ENCODE results near the gene PTCH2. TPM values are rescaled to one million over a fixed set of nuclear protein-coding genes. Genes with fewer than 3 reads are reported as not detected.
A peak's percentile ranks its signal among the peaks of the same experiment; 100 is the strongest.

PTCH2 gene
- total RNA-seq, 1 donor from 2014 or later: 1.0 TPM

DNA sequence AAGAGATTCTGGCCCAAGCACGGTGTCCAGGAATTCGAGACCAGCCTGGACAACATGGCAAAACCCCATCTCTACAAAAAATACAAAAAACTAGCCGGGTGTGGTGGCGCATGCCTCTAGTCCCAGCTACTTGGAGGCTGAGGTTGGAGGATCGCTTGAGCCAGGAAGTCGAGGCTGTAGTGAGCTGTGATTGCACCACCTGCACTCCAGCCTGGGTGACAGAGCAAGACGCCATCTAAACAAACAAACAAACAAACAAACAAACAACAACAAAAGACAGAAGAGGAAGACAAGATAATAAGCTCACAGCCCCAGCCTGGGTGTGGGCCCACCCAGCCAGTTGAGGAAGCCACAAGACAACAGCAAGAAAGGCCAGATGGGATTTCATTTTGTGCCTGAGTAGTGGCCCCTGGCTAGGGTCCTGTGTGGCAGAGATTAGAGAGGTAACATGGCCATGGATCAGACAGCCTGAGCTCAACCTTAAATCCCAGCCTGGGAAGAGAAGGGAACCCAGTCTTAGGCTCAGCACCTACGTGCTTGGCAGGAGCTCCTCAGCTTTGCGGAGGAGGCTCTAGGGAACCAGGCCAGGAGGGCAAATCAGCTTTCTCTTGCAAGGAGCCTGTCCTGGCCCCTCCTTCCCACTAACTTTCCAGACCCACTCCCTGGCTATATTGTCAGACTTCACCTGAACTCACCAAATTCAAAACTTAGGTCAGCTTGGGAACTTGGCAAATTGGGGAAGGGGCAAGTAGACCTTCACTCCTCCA lies 50.1 kb downstream of the PTCH2 start:
- Histone ChIP-seq H3K27ac (peak overlapping the region; percentile 68), H3K36me3 (no peaks in the 10 kb centered on the region), H3K27me3 (ENCODE audit: low read depth) (no peaks in the 10 kb centered on the region), H3K4me3 (no peak overlapping the region), H3K4me1 (no peaks in the 10 kb centered on the region), H3K9me3 (no peaks in the 10 kb centered on the region)
- intact Hi-C loops (cut with DNase I): no loop called here
- TF ChIP-seq, protein P1, sequence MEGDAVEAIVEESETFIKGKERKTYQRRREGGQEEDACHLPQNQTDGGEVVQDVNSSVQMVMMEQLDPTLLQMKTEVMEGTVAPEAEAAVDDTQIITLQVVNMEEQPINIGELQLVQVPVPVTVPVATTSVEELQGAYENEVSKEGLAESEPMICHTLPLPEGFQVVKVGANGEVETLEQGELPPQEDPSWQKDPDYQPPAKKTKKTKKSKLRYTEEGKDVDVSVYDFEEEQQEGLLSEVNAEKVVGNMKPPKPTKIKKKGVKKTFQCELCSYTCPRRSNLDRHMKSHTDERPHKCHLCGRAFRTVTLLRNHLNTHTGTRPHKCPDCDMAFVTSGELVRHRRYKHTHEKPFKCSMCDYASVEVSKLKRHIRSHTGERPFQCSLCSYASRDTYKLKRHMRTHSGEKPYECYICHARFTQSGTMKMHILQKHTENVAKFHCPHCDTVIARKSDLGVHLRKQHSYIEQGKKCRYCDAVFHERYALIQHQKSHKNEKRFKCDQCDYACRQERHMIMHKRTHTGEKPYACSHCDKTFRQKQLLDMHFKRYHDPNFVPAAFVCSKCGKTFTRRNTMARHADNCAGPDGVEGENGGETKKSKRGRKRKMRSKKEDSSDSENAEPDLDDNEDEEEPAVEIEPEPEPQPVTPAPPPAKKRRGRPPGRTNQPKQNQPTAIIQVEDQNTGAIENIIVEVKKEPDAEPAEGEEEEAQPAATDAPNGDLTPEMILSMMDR (IDR thresholded peaks at IDR 0.05): no peak
- DNase-seq: no peak
- ATAC-seq: peak; percentile 21 to 29

DNA sequence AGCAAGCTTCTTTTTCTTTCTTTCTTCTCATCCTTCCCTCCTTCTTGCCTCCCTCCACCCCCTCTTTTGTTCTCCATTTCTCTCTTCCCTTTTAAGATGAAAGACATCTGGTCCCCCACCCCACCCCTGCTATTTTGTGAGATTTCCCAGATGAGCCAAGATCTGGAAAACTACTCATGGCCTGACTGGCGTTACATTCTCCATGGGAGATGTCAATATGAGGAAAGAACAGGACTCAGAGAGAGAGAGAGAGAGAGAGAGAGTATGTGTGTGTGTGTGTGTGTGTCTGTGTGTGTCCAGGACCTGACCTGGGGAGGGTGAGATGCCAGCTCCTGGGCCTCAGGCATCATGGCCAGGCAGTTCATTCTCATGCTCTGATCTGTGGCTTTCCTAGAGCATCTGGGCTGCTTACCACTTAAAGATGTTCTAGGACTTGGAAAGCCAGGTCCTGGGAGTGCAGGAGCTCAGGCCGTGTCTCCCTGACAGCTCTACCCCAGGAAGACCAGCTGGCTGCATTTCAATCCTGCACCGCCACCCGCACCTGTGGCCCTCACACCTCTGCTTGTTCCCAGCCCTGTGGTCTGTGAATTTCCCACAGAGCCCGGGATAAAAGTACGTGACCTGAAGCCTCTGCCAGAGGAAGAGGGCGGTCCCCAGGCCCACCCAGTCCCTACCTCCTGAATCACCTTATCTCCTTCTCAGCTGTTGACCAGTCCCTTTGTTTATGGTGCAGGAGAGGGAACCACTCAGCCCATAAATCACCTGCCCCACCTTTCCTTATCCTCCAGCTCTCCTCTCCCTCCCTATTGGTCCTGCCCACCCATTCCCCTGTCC lies 51.9 kb downstream of the PTCH2 start:
- no peaks in the 10 kb centered on the region for H3K27me3 ChIP-seq (ENCODE audit: low read depth)
- no peak overlapping the region for H3K4me3 ChIP-seq
- TF ChIP-seq, protein P1 (IDR thresholded peaks at IDR 0.05): no peak
- DNase-seq: no peak
- H3K9me3 ChIP-seq: no peaks in the 10 kb centered on the region
- intact Hi-C loops (cut with DNase I): no loop called here
- no peak for ATAC-seq
- H3K36me3 ChIP-seq: no peaks in the 10 kb centered on the region
- H3K4me1 ChIP-seq: peaks cover 4% of the 10 kb centered on the region
- H3K27ac ChIP-seq: no peak overlapping the region

GRCh38 chr1:44788120-44788860 lies 54.8 kb downstream of the PTCH2 start, which contains the start of gene BEST4:
Gene BEST4 (minus strand): TSS chr1:44788170. CDS start chr1:44787705, 465 bp downstream.
- Histone ChIP-seq H3K9me3 (no peaks in the 10 kb centered on the region), H3K4me1 (peaks cover 32% of the 10 kb centered on the region), H3K4me3 (no peak within 1 kb of the TSS), H3K27ac (no peak within 1 kb of the TSS), H3K36me3 (no peaks in the 10 kb centered on the region), H3K27me3 (ENCODE audit: low read depth) (no peaks in the 10 kb centered on the region)
- ATAC-seq: no peak
- intact Hi-C loops (cut with DNase I): no loop called here
- TF ChIP-seq, protein P1 (IDR thresholded peaks at IDR 0.05): no peak
- DNase-seq: no peak

GRCh38 chr1:44787506-44787905 lies 55.5 kb downstream of the PTCH2 start:
- no peaks in the 10 kb centered on the region for H3K27me3 ChIP-seq (ENCODE audit: low read depth)
- no peaks in the 10 kb centered on the region for H3K9me3 ChIP-seq
- H3K36me3 ChIP-seq: no peaks in the 10 kb centered on the region
- H3K4me1 ChIP-seq: peaks cover 35% of the 10 kb centered on the region
- no peak for ATAC-seq
- H3K27ac ChIP-seq: no peak overlapping the region
- TF ChIP-seq, protein P1 (IDR thresholded peaks at IDR 0.05): no peak
- DNase-seq: no peak
- no peak overlapping the region for H3K4me3 ChIP-seq
- intact Hi-C loops (cut with DNase I): no loop called here

- Histone ChIP-seq H3K27me3 (ENCODE audit: low read depth) (no peaks in the 10 kb centered on the region), H3K36me3 (no peaks in the 10 kb centered on the region), H3K27ac (no peak overlapping the region), H3K4me1 (peaks cover 35% of the 10 kb centered on the region), H3K9me3 (no peaks in the 10 kb centered on the region), H3K4me3 (no peak overlapping the region)
- TF ChIP-seq, protein P1 (IDR thresholded peaks at IDR 0.05): no peak
- intact Hi-C loops (cut with DNase I): no loop called here
- ATAC-seq: no peak
- DNase-seq: no peak
These were observed 56.1 kb downstream of the PTCH2 start for GRCh38 chr1:44786841-44787426.
